NCI-H1930 (cell line): ENCODE data around the gene IGF1.
A peak's percentile ranks its signal among the peaks of the same experiment; 100 is the strongest.

ENCODE experiments used
- DNase-seq, 2 experiments: peaks; one replicate each; lab custom pipeline; 2025; lab: John Stamatoyannopoulos, UW

IGF1 gene

DNA sequence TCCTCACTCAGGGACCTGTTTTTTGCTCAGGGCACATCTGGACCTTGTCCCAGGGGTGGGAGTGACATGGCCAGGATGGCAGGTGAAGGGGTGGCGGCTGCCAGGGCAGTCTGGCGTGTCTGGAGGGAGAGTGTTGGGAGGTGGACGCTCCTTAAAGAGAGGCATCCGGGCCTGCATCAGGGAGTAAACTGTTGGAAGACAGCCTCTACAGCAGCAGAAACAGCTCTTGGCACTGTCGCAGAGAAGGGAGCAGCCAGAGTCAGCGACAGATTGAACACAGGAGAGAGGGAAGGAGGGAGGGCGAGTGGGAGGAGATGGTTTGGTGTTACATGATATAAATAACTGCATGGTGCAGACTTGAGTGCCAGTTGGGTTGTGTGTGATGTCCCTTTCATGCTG is 52.8 kb downstream of the IGF1 start:
- no peak for DNase-seq

DNA sequence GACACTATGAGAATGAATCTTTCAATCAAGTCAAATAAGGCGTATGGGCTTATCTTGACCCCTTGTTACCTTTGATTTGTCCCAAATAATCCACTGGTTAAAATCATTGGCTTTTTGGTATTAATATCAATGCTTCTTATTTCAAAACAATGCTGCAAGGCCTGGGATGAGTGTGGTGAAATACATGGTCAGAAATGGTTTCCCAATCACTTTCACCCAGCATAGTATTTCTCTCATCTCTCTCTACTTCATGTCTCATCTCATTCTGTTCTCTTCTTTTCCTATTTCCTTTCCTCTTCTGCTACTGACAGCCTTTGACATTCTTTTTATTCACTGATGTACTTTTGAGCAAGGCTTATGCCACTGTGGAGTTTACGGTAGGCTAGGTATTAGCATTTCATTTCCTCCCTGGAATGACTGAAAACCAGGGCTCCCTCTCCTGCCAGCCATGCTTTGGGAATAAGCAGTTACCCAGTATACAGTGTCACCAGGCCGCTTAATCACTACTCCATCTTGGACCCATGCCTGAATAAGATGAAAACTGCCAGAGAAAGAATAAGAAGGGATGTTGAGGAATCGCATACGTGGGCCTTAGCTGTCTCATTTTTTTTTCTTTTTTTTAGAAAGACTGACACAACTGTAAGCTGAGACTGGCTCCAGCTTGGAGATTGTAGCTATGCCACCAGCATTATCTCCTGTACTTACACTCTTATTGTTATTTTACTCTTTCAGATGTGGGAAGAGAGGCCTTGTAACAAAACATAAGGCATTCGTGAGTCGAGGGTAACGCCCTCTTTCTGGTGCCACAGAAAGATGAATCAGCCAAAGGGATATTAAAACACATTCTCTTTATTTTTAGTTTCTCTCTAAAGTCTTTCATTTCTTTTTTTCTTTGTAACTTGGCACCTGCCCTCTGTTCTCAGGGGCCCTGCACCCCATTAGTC is 53.5 kb downstream of the IGF1 start:
- DNase-seq: no peak

DNA sequence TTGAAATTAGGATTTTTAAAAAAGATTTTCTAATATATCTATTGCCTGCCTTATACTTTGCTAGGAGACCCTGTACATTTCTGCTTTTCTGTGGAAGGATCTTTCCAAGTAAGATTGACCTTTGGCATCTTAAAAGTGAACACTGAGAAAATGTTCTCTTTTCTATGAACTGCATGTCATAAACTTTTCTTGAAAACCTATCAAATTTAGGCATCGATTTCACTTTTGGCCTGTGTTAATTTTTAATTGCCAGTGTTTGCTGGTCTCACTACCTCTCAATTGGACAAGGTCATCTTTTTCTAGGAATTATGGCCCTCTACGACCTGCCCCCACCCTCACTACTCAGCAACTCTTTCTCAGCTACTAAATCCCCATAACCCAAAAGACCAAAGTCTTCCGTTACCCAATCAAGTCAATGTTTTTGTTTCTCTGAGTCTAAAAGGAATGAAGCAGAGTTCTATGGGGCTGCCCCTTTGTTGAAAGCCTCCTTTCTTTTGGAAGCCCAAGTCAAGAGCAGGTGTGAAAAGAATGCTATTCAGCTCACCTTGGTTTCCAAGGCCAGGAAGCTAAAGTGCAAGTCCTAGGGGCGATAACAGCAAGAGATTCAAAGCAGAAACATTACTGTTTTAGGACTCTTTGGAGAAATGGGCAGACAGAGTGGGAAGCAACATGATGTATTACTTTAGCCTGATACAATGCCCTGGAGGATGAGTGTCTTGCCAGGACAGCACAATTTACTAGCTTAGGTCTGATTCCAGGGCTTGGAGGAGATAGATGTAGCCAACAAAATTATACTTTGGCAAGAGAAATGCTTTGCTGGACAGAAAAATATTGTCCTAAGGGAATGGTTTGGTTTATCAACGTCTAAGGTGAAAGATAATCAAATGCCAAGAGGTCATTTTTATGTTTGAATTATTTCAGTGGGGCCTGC is 55.0 kb downstream of the IGF1 start:
- DNase-seq: no peak

DNA sequence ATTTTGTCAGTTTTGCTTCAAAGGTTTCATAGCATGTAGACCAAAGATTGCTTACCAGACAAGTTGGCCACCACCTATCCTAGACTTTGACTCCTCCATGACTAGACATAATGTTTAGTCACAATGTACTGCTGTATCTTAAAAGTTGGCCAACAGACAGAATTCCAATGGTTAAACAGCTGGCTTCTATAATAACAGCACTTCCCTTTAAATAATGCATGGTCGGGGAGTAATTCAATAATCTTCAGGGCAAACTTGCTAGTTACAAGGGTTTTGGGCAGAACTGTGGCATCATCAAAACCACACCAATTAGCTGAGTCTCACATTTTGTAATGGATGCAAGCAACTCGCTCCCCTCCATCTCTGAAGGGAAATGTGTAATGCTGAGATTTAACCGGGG is 56.9 kb downstream of the IGF1 start:
- no peak for DNase-seq

DNA sequence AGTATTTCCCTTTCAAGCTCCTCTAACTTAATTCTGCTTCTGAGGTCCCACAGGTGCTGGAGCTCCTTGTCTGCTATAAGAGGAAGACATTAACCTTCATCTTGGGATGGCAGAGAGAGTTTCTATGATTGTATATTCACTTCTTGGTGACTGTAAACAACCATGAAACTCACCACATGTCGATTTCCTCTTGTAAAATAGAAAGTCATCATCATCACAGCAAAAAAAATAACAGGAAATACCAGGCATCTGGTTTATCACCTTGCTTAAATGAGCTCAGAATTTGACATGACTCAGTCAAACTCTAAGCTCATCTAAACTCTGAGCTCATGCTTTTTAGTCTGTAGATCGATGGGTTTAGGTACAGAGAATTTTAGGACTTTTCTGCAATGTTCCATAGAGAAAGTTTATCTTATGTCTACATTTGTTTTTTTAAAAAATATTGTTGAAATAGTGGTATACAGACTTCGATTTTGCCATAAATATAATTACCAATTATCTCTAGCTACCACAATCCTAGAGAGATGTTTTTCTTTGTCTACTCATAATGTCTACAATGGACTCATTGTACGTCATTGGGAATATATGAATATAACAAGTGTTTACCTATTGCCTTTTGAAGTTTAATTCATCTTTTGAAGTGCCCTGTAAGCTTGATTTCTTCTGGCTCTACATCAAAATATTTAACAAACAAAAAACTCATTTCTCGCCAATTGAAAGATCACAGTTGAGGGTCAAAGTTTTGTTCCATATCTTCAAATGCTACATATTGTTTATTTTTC is 58.4 kb downstream of the IGF1 start:
- DNase-seq: no peak

DNA sequence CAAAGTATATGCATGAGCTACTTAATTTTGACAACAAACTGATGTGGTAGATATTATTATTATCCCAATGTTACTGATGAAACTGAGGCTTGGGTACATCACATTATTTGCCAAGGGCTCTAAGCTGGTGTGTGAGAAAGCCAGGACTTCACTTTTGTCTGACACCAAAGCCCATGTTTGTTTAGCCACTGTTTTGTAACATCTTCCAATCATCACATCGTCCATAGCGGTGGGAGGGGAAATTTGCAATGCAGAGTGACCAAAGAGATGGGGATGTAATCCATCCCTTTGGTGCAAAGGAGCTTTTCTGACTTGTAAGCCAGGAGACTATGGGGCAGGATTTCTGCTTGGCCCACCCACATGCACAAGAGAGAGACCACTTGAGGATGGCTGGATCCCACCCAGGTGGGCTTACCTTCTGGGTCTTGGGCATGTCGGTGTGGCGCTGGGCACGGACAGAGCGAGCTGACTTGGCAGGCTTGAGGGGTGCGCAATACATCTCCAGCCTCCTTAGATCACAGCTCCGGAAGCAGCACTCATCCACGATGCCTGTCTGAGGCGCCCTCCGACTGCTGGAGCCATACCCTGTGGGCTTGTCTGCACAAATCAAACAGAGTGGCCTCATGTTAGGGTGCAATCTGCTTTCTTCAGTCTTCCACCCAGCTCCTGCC is 61.1 kb downstream of the IGF1 start:
- DNase-seq: no peak

DNA sequence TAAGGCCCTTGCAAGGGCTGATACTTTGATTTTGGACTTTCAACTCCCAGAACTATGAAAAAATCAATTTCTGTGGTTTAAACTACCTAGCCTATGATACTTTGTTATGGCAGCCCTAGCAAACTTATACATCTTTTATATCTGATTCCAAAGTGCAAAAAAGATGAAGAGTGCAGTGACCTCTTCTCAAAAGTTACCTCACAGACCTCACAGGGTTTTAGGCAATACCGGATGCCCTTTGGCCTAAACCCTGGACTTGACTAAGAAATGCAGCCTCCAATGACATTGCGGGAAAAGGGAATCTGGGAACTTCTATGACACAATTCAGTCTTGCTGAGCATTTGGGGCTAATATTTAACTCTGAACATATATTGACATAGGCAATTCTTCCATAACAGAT is 63.3 kb downstream of the IGF1 start:
- DNase-seq: no peak

DNA sequence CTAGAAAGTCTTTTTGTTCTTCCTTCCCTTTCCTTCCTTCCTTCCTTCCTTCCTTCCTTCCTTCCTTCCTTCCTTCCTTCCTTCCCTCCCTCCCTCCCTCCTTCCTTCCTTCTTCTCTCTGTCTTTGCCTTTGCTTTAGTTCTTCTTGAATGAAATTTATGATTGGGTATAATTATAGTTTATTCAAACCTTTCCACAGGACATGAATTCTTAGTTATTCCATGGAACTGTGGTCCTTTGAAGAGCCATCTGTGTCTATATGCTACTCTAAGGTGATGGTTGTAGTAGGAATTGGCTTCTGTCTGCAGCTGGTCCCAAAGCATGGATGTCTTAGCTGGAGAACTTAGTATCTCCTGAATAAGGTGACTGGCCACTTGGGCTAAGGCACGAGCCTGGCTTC is 64.8 kb downstream of the IGF1 start:
- no peak for DNase-seq

DNA sequence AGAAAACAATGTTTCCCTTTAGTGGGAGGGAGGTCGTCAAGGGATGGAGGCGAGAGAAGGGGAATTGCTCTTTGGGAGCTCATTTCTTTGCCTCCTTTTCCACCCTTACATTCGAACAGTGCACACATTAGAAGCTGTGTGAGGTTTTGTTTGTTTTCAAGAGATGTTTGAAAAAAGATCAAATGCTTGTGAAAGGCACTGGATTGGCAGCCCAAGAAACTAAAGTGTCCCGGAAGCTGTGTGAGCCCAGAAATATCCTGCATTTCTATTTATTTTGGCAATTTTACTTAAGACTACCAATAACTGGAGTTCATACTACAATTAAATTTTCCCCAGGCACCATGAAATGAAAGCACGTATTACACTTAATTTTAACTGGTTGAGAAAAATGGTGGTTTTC is 67.0 kb downstream of the IGF1 start:
- no peak for DNase-seq

DNA sequence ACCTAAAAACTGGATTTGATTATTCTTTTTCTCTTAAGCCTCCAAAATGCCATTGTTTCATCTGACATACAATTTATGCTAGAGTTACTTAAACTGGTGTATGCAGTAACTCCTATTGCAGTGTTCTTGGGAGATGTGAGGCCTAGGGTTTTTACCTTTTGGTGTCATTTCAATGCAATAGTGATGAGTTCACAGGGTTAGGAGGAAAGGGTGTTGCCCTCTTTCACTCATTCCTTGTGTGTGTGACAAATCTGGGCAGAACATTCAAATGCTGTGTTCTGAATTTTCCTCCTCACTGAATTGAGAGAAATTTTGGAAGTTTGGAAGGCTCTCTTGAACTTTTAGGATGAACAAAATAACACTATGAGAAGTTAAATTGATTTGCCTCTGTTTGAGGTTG is 69.9 kb downstream of the IGF1 start:
- no peak for DNase-seq

DNA sequence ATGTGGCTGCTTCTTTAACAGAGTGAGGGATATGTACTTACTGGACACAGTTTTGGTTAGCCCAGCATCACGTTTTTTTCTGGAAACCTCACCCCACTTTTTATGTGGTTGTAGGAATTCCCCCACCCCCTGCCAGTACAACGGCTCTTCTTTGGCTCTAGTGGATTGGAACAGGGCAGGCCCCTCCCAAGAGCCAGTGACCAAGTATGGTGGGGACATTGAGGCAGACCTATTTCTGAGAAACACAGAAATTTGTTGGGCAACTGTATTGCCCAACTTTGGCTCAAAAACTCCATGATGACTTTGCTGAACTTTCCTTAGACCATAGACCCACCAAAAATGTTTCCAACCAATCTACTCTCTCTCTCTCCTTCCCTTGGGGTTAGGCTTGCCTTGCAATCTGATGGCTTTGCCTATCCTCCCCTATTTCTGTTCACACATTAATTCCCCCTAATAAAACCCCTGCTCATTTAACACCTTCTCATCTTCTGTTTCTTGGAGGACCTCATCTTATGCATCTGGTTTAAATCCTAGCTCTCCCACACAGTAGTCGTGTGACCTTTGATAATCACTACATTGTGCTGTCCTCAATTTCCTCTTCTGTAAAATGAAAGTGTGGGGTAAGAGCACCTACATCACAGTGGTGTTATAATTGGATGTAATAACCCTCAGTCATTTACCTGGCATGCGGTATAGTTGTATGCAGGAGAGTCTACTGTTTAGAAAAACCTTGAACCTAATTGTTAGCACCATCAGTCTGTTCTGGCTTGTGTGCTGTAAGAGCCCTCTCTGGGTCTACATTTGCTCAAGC is 71.7 kb downstream of the IGF1 start:
- no peak for DNase-seq

DNA sequence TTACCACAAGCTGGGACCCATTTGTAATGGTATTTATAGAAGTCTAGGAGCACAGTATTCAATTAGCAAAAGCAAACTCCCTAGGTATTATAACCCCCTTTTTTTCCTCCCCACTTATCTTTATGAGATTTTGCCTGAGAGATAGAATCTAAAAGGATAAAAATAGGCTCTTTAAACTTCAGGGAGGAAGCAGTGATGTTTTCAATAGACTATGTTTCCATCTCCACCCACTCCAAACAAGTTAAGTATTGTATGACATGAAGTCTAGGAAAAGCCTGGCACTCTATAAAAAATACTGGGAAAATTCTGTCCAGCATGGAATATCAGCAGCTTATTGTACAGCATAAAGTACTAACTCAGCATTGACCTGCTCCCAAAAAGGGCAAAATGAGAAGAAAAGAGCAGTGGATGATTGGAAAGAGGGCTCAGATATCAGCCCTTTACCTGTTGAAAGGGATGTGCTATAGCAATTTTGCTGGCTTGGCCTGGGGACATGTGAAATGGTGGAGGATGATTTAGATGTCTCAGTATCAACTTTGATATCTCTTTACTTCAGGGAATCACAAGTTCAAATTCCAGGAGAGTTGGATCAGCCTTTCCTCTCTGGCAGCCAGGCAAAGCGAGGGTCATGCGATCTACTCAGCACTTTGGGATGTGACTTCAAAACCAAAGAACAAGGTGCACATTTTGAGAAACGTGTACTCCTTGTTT is 72.4 kb downstream of the IGF1 start:
- DNase-seq: no peak

DNA sequence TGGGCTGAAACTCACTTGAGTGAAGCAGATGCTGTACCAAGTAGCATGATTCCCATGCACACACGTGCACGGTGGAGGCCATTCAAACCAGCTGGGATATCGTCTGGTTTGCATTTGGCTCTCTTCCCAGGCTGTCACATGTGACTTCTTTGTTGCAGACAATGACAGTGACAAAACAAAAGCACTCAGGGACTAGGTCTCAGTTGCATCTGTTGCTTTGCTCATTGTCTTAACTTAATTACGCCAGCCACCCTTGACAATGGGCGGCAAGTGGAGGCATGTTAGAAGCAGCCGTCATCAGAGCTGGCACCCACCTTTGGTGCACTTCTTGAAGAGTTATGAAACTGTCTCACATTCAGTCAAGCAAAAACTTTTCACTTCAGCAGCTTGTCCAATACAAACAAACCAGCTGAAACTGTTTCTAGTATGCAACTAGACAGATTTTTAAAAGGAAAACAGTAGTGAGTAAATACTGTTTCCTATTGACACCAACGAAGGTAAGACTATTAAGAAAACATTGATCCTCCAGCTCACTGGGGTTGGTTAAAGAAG is 74.3 kb downstream of the IGF1 start:
- peak; percentile 52 to 53 for DNase-seq

DNA sequence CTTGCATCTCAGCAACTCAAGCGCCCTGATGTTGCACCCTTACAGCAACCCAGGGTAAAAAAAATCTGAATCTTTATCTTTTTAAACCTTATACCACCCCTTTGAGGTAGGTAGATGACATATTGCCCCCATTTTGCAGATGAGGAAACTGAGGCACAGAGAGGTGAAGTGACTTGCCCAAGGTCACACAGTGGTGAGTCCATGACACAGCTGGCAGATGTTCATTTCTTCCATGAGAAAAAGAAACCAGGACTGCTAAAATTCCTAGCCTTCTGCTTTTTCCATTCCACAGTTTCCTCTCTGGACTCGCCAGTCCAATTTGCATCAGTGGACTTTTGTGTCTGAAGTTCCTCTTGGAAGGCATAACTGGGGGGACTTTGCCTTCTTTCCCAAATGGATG is 79.3 kb downstream of the IGF1 start:
- DNase-seq: no peak

DNA sequence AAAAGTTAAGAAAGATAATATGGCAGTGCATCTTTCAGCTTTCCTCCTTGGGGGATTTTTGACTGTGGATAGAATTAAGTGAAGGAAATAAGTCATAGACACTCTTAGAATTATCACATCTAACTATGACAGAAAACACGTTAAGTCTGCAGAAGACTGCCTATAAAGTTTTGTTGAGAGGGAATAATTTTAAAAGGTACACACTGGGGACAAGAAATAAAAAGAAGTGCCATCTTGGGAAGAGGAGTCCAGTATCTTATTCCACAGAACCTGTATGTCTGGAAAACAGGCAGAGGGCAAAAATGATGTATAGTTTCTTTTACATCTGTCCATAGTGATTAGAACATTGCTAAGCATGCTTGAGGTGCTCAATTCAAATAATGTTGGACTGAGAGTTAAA is 80.7 kb downstream of the IGF1 start:
- DNase-seq: no peak

DNA sequence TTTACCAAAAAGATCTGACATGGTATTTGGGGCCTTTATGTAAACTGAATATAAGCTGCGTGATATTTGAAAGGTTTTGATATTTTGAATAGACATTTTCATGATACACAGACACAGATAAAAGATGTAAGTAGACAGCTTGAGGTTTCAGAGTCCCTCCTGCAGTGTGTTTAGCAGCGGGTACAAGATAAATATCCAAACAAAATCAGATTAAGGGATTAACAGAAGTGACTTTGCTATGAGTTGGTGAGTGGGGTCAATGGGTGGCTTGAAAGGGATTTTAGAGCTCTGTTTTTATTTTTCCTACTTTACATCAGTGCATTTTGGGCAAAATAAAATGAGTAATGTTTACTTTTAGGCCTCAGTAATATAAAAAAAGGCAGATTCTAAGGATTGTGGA is 84.1 kb downstream of the IGF1 start:
- no peak for DNase-seq

DNA sequence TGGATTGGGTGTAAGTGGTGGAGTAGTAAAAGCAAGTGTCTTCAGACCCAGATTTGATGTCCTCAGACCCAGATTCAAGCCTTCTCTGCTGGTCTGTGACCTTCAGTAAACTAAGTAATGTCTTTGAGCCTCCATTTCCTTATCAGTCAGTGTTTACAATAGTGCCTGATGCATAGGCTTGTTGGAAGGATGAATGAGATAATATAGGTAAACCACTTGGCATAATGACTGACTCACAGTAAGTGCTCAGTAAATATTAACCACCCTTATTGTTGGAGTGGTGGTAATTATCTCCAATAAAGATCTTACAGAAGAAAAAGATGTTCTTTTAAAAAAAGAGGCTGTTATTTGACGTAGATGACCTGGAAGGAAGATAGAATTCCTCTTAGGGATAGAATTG is 86.2 kb downstream of the IGF1 start:
- DNase-seq: no peak

DNA sequence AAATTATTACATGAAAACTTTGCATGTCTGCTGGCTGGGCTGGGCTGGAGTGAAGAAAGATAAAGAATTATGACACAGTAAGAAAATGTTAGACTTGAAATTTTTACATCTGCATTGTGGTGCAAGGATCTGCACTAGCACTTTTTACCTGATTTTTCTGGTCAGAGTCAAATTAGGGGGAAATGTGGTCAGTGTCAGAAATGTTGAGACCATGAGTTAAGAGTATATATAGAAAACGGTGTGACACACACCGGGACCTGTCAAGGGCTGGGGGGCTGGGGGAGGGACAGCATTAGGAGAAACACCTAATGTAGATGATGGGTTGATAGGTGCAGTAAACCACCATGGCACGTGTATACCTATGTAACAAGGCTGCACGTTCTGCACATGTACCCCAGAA is 90.3 kb downstream of the IGF1 start:
- DNase-seq: no peak

DNA sequence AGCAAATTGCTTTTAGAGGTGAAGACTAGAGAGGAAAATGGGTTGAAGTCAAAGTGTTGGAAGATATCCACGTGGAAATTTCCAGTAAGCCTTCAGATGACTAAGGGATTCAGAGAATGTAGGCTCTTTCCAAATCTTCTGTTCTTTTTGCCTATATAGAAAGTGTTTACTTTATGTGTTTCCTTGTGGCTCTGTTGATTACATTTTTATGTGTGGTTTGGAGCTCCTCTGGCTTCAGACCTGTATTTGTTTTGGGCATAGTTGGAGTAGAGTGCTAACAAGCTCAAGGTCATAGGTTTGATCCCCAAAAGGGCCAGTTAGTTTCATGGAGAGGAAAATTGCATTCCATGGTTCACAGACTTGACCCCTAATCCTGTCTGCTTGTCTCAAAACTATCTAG is 91.9 kb downstream of the IGF1 start:
- no peak for DNase-seq

DNA sequence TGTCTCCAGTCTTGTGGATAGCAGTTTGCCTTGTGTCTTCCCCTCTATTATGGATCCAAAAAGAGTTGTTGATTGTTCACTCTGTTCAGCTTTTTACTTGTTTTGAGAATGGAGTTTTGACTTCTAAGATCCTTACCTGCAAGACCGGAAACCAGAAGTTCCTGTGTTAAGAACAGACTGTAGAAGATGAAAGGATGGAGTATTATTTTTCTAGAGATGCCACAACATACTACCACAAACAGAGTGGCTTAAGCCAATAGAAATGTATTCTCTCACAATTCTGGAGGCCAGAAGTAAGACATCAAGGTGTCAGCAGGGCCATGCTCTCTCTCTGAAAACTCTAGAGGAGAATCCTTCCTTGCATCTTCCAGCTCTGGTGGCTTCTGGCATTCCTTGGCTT is 95.0 kb downstream of the IGF1 start:
- DNase-seq: no peak
